Neural progenitor cell (in vitro differentiated cells): ENCODE data around the gene GLI2. TPM values are rescaled to one million over a fixed set of nuclear protein-coding genes. Genes with fewer than 3 reads are reported as not detected.
A peak's percentile ranks its signal among the peaks of the same experiment; 100 is the strongest.

ENCODE experiments used
- DNase-seq: peaks from one replicate; pipeline ENCODE4 v3.0.0-alpha.2; 2016; ENCODE audit warnings: low spot score
- H2AFZ ChIP-seq: fragments of 200-600 bp; sonication (generic); replicated peaks from 2 replicates; pipeline ENCODE4 v1.6.1; 2016; ENCODE audit warnings: antibody characterized with exemption
- H3F3A ChIP-seq: fragments of 200-600 bp; sonication (generic); 2 replicates; pipeline ENCODE4 v1.6.1; 2016; ENCODE audit warnings: antibody characterized with exemption, low read depth
- H3K27ac ChIP-seq: fragments of 200-600 bp; sonication (generic); 2 replicates; pipeline ENCODE4 v1.5.1; 2016; ENCODE audit warnings: mild to moderate bottlenecking
- H3K27me3 ChIP-seq: fragments of 200-600 bp; sonication (generic); 2 replicates; pipeline ENCODE4 v1.6.1; 2016; ENCODE audit warnings: mild to moderate bottlenecking, moderate library complexity
- H3K36me3 ChIP-seq: fragments of 200-600 bp; sonication (generic); 2 replicates; pipeline ENCODE4 v1.5.1; 2016
- H3K4me1 ChIP-seq: fragments of 200-600 bp; sonication (generic); 2 replicates; pipeline ENCODE4 v1.6.1; 2016; ENCODE audit warnings: mixed run types
- H3K4me2 ChIP-seq: fragments of 200-600 bp; sonication (generic); 2 replicates; pipeline ENCODE4 v1.6.1; 2016
- H3K4me3 ChIP-seq: fragments of 200-600 bp; sonication (generic); 2 replicates; pipeline ENCODE4 v1.5.1; 2016
- H3K79me2 ChIP-seq: fragments of 200-600 bp; sonication (generic); 2 replicates; pipeline ENCODE4 v1.6.1; 2016; ENCODE audit warnings: low read depth
- H3K9ac ChIP-seq: fragments of 200-600 bp; sonication (generic); 2 replicates; pipeline ENCODE4 v1.6.1; 2016
- H3K9me3 ChIP-seq: fragments of 200-600 bp; sonication (generic); 2 replicates; pipeline ENCODE4 v1.5.1; 2016; ENCODE audit warnings: low read depth
- H4K20me1 ChIP-seq: fragments of 200-600 bp; sonication (generic); 2 replicates; pipeline ENCODE4 v1.6.1; 2016; ENCODE audit warnings: low read depth
- H3K27ac Mint-ChIP-seq: 3 replicates; pipeline ENCODE4 v1.8.0; 2021; ENCODE audit warnings: mixed read lengths
- H3K27me3 Mint-ChIP-seq: 2 replicates; pipeline ENCODE4 v1.8.0; 2022; ENCODE audit warnings: low read depth, mild to moderate bottlenecking, inconsistent platforms, moderate library complexity, mixed read lengths; ENCODE audit not compliant: insufficient read depth
- H3K36me3 Mint-ChIP-seq: 3 replicates; pipeline ENCODE4 v1.8.0; 2021; ENCODE audit warnings: mixed read lengths
- H3K4me1 Mint-ChIP-seq: 3 replicates; pipeline ENCODE4 v1.8.0; 2021; ENCODE audit warnings: mixed read lengths
- H3K4me3 Mint-ChIP-seq: 3 replicates; pipeline ENCODE4 v1.8.0; 2021; ENCODE audit warnings: mild to moderate bottlenecking, moderate library complexity, mixed read lengths
- H3K9me3 Mint-ChIP-seq: 3 replicates; pipeline ENCODE4 v1.8.0; 2020; ENCODE audit warnings: mixed read lengths
- CTCF ChIP-seq: fragments of 200-600 bp; sonication (generic); IDR thresholded peaks from 2 replicates; pipeline ENCODE4 v1.5.1; 2017; ENCODE audit warnings: antibody characterized with exemption, mild to moderate bottlenecking
- EZH2 ChIP-seq: fragments of 200-600 bp; sonication (generic); IDR thresholded peaks from 2 replicates; pipeline ENCODE4 v1.6.1; 2017; ENCODE audit warnings: antibody characterized with exemption, mild to moderate bottlenecking, moderate library complexity
- EZH2phosphoT487 ChIP-seq: fragments of 200-600 bp; sonication (generic); IDR thresholded peaks from 2 replicates; pipeline ENCODE4 v1.6.1; 2017; ENCODE audit warnings: antibody characterized with exemption
- total RNA-seq: library from RNA; depleted of rRNA; stranded (reverse); fragments of >200 nt; gene quantifications from 2 replicates; pipeline ENCODE4 v1.2.3, GENCODE V29; 2015; ENCODE audit warnings: low replicate concordance

Gene GLI2
- total RNA-seq, 1 donor from 2014 or later = 9.4 TPM

- Histone ChIP-seq H3K4me2 (no peak overlapping the region), H3K36me3 (no peaks in the 10 kb centered on the region), H3K4me1 (peaks cover 27% of the 10 kb centered on the region), H2AFZ (no peak overlapping the region), H3K27me3 (no peaks in the 10 kb centered on the region), H3K9ac (no peak overlapping the region), H3F3A (no peaks in the 10 kb centered on the region), H3K27ac (no peak overlapping the region), H3K79me2 (peaks cover 98% of the 10 kb centered on the region), H3K9me3 (no peaks in the 10 kb centered on the region), H3K4me3 (no peak overlapping the region), H4K20me1 (peaks cover 100% of the 10 kb centered on the region)
- Mint-ChIP-seq H3K9me3 (no peaks in the 10 kb centered on the region), H3K27me3 (peaks cover 2% of the 10 kb centered on the region), H3K27ac (peak overlapping the region; percentile 40), H3K4me1 (peaks cover 62% of the 10 kb centered on the region), H3K36me3 (peaks cover 2% of the 10 kb centered on the region), H3K4me3 (no peak overlapping the region)
- no peak for DNase-seq
- TF ChIP-seq EZH2 = no peak
- no peak for TF ChIP-seq CTCF
- TF ChIP-seq EZH2phosphoT487 = no peak
These were observed 40.3 kb downstream of the GLI2 start for GRCh38 chr2:120775801-120776589.

DNA sequence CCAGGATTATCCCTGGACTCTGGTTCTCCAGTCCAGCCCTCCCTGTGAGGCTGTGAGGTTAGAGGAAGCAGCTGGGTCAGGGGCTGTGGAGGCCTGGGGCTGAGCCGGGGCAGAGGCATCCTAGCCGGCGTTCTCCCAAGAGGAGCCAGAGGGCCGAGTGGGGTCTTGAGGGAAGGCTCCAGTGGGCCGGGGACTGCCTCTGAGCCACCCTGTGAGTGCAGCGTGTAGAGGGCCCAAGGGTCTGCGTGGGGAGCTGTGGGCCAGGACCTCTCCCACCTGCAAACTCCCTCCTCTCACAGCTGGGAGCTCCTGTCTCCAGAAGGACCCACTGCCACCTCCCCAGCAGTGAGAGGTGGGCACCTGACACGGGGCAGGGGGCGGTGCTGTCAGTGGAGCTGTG lies 41.0 kb downstream of the GLI2 start:
- Histone ChIP-seq H3K36me3 (no peaks in the 10 kb centered on the region), H3K27me3 (no peaks in the 10 kb centered on the region), H3K4me3 (no peak overlapping the region), H2AFZ (no peak overlapping the region), H3K9ac (no peak overlapping the region), H3K79me2 (peaks cover 98% of the 10 kb centered on the region), H3K4me2 (no peak overlapping the region), H3K9me3 (no peaks in the 10 kb centered on the region), H4K20me1 (peaks cover 100% of the 10 kb centered on the region), H3K4me1 (peaks cover 27% of the 10 kb centered on the region), H3K27ac (no peak overlapping the region), H3F3A (no peaks in the 10 kb centered on the region)
- Mint-ChIP-seq H3K4me3 (no peak overlapping the region), H3K4me1 (peaks cover 56% of the 10 kb centered on the region), H3K9me3 (no peaks in the 10 kb centered on the region), H3K27ac (no peak overlapping the region), H3K36me3 (peaks cover 2% of the 10 kb centered on the region), H3K27me3 (peaks cover 2% of the 10 kb centered on the region)
- TF ChIP-seq CTCF (no peak), EZH2phosphoT487 (no peak), EZH2 (no peak)
- DNase-seq = no peak

GRCh38 chr2:120777170-120777751 lies 41.6 kb downstream of the GLI2 start:
- H3K79me2 ChIP-seq = peaks cover 98% of the 10 kb centered on the region
- H3K4me3 Mint-ChIP-seq = no peak overlapping the region

More at GRCh38 chr2:120777170-120777751, 41.6 kb downstream of the GLI2 start:
- H4K20me1 ChIP-seq = peaks cover 100% of the 10 kb centered on the region
- H3K4me1 ChIP-seq = peaks cover 21% of the 10 kb centered on the region
- no peak overlapping the region for H3K4me3 ChIP-seq
- no peaks in the 10 kb centered on the region for H3F3A ChIP-seq
- H3K9me3 ChIP-seq = no peaks in the 10 kb centered on the region
- H3K9ac ChIP-seq = no peak overlapping the region
- no peak overlapping the region for H2AFZ ChIP-seq
- Mint-ChIP-seq H3K4me1 (peaks cover 55% of the 10 kb centered on the region), H3K27me3 (peaks cover 2% of the 10 kb centered on the region), H3K9me3 (no peaks in the 10 kb centered on the region), H3K27ac (no peak overlapping the region), H3K36me3 (peaks cover 2% of the 10 kb centered on the region)
- no peaks in the 10 kb centered on the region for H3K27me3 ChIP-seq
- H3K4me2 ChIP-seq = no peak overlapping the region
- no peak for DNase-seq
- TF ChIP-seq EZH2 = no peak
- TF ChIP-seq CTCF = no peak
- no peak for TF ChIP-seq EZH2phosphoT487
- no peaks in the 10 kb centered on the region for H3K36me3 ChIP-seq
- no peak overlapping the region for H3K27ac ChIP-seq
